Measurements from ENCODE around the gene DUOXA2.

Gene DUOXA2

GRCh38 chr15:45165536-45165935 is 51.4 kb downstream of the DUOXA2 start:
- DNase-seq = no peak

- peak; percentile 81 for DNase-seq
Observed at GRCh38 chr15:45166834-45167630, 52.9 kb downstream of the DUOXA2 start.

DNA sequence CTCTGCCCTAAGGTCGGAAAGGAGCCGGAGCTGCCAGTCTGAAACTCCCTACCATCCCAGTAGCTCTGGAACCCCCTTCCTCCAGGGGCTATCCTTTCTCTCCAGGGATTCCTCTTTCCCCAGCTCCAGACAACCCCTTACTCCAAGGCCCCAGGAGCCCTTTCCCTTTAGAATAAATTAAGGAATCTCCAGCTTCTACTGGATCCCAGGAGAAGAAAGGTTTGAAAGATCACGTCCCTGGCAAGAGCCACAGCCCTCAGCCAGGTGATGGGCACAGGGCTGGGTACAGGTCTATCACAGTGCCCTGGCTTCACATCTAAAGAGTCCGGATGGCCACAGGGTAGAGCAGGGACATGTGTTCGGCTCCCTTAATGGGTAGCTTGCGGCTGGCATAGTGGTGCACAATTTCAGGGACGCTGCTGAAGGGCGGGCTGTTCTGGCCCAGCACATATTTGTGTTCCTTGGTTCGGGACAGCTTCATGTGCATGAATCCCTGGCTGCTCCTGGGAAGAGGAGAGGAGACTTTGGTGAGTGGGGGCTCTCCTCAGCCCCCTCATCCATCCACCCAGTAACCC is 53.6 kb downstream of the DUOXA2 start:
- no peak for DNase-seq
